Renal cortex interstitium (tissue), 11 donors: Measurements from ENCODE around the gene TTC7B. TPM values are rescaled to one million over a fixed set of nuclear protein-coding genes. Genes with fewer than 3 reads are reported as not detected.

ENCODE experiments used
- DNase-seq, 11 donors: peaks; one replicate each; pipeline ENCODE4 v3.0.0-alpha.2; 2013; ENCODE audit warnings: low read depth in 9 of 11, low spot score in 4 of 11; ENCODE audit errors: extremely low read depth in 1 of 11
- polyA plus RNA-seq, 3 donors: library from polyadenylated mRNA; unstranded; fragments of 120-200 nt; gene quantifications; one replicate each; pipeline ENCODE4 v1.2.1, GENCODE V29; 2013; ENCODE audit not compliant: insufficient read length in 3 of 3

Gene TTC7B
- polyA plus RNA-seq, 3 donors, result 38.2 to 46.1 (median 44.1) TPM

GRCh38 chr14:90621201-90621600, 195.0 kb downstream of the TTC7B start:
- DNase-seq, result no peak

- DNase-seq, result no peak
Observed at GRCh38 chr14:90620568-90621077, 195.6 kb downstream of the TTC7B start.

GRCh38 chr14:90619911-90620310, 196.3 kb downstream of the TTC7B start:
- DNase-seq, result no peak

DNA sequence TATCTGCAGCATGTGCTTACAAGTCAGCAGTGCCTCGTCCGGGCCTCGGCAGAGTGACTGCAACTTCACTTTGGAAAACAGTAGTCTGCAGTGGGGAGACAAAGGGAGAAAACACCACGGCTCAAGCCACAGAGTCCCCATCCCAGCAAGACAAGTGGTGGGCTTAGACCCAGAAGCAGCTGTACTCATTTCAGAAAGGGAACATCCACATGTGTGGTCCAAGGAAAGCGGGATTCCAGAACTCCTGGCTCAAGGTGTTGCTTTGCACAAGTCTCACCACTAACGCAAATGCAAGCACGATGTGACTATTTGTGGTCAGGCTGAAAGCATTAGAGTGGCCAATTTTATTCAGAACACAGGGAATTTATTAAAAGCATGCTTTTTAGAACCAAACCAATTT, 198.3 kb downstream of the TTC7B start:
- DNase-seq, result no peak

- DNase-seq, result no peak
Observed at GRCh38 chr14:90616881-90617280, 199.3 kb downstream of the TTC7B start.

- DNase-seq, result no peak
Observed at GRCh38 chr14:90616313-90616712, 199.9 kb downstream of the TTC7B start.

- no peak for DNase-seq
Observed at GRCh38 chr14:90615517-90616060, 200.6 kb downstream of the TTC7B start.

DNA sequence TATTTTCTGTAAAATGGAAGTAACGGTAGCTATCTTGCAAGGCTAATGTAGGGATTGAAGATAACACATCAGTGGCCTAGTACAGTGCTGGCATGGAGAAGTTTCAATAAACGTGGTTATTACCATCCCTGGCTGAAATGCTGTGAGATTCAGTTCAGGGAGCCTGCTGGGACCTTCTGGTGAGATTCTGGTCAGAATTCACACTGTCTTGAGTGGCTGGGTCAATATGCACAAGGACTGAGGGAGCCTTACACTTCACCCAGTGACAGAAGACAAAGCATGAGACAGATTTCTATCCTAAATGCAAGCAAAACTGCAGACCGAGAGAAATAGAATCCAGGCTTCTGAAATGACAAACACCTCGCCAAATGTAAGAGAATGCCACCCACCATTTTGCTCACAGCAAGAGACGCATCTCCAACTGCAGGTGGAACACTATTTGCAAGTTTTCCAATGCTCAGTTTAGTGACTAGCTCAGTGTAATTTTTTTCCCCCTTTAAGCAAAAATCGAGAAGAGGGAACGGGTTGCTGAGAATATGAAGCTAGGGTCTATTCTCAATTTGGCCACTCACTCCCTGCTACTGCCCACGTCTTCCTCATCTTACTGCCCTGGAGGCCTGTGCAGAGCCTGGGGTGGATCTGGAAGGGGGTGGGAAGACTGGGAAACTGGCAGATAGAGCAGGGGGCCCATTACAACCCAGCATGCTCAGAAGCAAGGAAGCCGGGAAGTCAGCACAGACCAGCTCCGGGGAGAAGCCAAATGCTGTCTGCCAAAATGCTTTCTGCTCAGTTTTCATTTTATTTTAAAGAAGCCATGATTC, 201.3 kb downstream of the TTC7B start:
- no peak for DNase-seq

GRCh38 chr14:90613997-90614396, 202.2 kb downstream of the TTC7B start:
- DNase-seq, result no peak

DNA sequence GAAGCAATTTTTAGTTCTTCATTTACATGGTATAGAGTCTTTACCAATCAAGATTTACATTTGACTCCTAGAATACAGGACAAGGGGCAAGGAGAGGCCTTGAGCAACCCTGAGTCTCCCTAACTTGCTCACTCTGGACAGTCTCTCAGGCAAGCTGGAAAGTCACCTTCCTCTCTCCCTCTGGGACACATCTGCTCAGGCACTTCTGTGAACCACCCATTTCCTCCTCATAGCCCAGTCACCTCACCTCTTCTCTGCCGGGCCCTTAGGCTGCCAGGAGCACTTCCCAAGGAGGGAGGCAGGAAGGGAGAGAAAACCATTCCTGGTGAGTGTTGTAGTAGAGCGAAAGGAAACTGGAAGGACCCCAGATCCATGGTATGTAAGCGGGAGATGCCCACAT, 202.8 kb downstream of the TTC7B start:
- DNase-seq, result no peak

- no peak for DNase-seq
Observed at GRCh38 chr14:90612801-90613200, 203.4 kb downstream of the TTC7B start.

DNA sequence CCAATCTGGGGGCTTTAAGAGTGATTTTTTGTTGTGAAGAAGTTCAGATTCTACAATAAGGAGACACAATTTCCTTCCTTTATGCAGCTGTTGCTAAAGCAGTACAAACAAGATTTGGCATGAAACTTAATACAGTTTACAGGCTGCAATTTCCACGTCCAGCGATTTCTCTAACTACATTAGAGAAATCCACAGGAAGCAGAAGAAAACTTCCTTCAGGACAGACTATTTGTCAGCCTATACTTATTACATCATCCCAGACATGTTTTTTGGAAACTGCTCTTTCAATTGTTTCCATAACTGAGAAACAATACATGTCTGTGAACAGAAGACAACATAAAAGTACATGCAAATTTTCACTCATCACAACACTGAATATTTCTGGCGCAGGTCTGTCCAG, 204.3 kb downstream of the TTC7B start:
- peak in 1 of 11 donors; percentile 23 for DNase-seq

- DNase-seq, result no peak
Observed at GRCh38 chr14:90611501-90611900, 204.7 kb downstream of the TTC7B start.

DNA sequence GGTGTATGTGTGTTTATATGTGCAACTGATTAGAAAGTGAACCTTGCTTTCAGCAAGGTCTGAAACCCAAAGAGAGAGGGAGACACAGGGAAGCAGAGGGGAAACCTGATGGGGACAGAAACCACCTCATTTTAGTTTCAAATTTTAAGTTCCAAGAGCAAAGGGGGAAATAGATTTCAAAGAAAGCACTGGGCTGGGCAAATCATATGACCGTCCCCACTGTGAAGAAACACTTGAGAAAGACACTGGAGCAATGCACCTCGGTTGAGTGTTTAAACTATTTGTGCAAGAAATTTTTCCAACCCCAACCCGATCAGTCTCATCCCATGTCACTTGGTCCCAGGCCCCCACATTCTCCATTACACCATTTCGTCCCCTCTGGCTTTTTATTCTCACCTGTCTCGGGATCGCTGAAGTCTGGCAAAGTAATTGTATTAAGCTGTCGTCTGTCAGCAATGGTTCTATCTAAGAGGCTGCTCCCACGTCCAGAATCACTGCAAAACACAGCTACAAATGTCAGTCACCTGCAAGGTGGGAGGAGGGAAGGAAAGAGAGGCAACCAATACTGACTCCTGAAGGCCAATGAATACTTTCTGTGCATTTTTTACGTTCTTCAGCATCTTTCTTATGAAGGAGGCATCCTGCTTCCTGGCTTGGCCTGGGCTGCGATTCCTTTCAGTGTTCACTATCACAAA, 205.7 kb downstream of the TTC7B start:
- DNase-seq, result no peak

DNA sequence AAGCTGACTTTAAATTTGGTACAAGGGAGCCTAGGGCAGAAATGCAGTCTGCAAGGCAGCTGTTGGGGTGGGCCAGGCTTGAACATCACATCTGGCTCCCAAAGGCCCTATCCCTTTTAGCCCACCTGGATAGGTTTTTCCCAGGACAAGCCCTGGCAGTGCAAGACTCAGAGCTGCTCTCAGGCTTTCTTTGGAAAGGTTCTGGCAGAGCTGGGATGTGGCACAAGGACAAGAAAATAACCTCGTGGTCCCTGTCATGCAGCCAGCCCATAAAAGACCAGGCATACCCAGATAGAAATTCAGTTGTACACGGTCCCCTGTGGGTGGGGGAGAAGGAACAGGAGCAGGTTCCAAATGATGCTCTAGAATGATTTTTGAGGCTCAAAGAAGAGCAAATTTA, 206.9 kb downstream of the TTC7B start:
- DNase-seq, result no peak

- DNase-seq, result no peak
Observed at GRCh38 chr14:90608929-90609341, 207.3 kb downstream of the TTC7B start.

- DNase-seq, result no peak
Observed at GRCh38 chr14:90608281-90608680, 207.9 kb downstream of the TTC7B start.

DNA sequence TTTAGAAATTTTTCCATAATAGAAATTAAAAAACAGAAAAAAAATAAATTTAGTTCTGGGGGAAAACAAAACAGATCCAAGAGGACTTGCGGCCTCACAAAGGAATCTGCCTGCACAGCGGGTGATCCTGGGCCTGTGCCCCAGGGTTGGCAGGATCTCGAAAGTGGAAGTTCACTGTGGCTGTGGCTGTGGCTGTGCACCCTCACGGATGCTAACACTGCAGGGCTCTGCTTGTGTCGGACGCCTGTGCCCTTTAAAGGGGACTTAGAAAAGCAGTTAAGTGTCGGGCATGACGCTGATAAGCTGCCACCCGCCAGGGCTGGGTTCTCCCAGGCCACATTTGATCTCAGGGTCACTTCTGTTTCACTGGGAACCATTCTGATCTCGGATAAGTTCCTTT, 209.1 kb downstream of the TTC7B start:
- no peak for DNase-seq

GRCh38 chr14:90606434-90606833, 209.8 kb downstream of the TTC7B start:
- DNase-seq, result no peak

- DNase-seq, result no peak
Observed at GRCh38 chr14:90605430-90605829, 210.8 kb downstream of the TTC7B start.
